Peyer's patch (tissue), 4 donors: ENCODE data around the gene ABL1. TPM values are rescaled to one million over a fixed set of nuclear protein-coding genes. Genes with fewer than 3 reads are reported as not detected.
A peak's percentile ranks its signal among the peaks of the same experiment; 100 is the strongest.

Source experiments
- DNase-seq, 3 donors: peaks; one replicate each; pipeline ENCODE4 v3.0.0-alpha.2; 2017 to 2019
- H3K27ac ChIP-seq, 4 donors: fragments of 200-600 bp; sonication (generic); one replicate each; pipeline ENCODE4 v1.5.1; 2016 to 2019
- H3K27me3 ChIP-seq, 2 donors: fragments of 200-600 bp; sonication (generic); one replicate each; pipeline ENCODE4 v1.5.1; 2019
- H3K36me3 ChIP-seq, 3 donors: fragments of 200-600 bp; sonication (generic); one replicate each; pipeline ENCODE4 v1.5.1; 2016 to 2019
- H3K4me1 ChIP-seq, 4 donors: fragments of 200-600 bp; sonication (generic); one replicate each; pipeline ENCODE4 v1.5.1; 2016 to 2019
- H3K4me3 ChIP-seq, 4 donors: fragments of 200-600 bp; sonication (generic); 1 replicate in 3 of 4; 2 replicates in 1 of 4; pipeline ENCODE4 v1.5.1; 2016 to 2019; ENCODE audit warnings: mild to moderate bottlenecking in 1 of 4
- H3K9me3 ChIP-seq, 4 donors: fragments of 200-600 bp; sonication (generic); one replicate each; pipeline ENCODE4 v1.5.1; 2016 to 2019; ENCODE audit warnings: mild to moderate bottlenecking in 1 of 4
- CTCF ChIP-seq, 6 experiments: fragments of 450-650 bp in 4 of 6; fragments of 200-600 bp in 2 of 6; sonication (generic) in 1 of 6; IDR thresholded peaks; one replicate each; pipeline ENCODE4 v1.5.1; 2017 to 2019; ENCODE audit warnings: antibody characterized with exemption in 6 of 6, mild to moderate bottlenecking in 3 of 6, moderate library complexity in 1 of 6
- POLR2A ChIP-seq, 2 donors: fragments of 450-650 bp; IDR thresholded peaks; one replicate each; pipeline ENCODE4 v1.5.1; 2017; ENCODE audit warnings: antibody characterized with exemption in 2 of 2, mild to moderate bottlenecking in 2 of 2, moderate library complexity in 2 of 2
- total RNA-seq, 4 donors: library from RNA; depleted of rRNA; stranded (reverse); fragments of >200 nt; gene quantifications; one replicate each; pipeline ENCODE4 v1.1.0, GENCODE V29; 2016

ABL1 gene
- total RNA-seq, 4 donors from 2014 or later, result 43.6 to 85.8 (median 67.4) TPM

- H3K36me3 ChIP-seq, result peaks cover 0 to 98% (median 0%) of the 10 kb centered on the region in 3 donors
- TF ChIP-seq CTCF (IDR thresholded peaks at IDR 0.05) (no peak), POLR2A (IDR thresholded peaks at IDR 0.05) (no peak)
- H3K27ac ChIP-seq, result no peak overlapping the region
- H3K4me1 ChIP-seq, result peaks cover 0 to 16% (median 3%) of the 10 kb centered on the region in 4 donors
- H3K4me3 ChIP-seq, result no peak overlapping the region
- H3K9me3 ChIP-seq, result no peaks in the 10 kb centered on the region
- no peaks in the 10 kb centered on the region for H3K27me3 ChIP-seq
- peak in 1 of 3 donors; percentile 3 for DNase-seq
Measured at GRCh38 chr9:130877300-130877699, 42.2 kb downstream of the ABL1 start.

- H3K9me3 ChIP-seq, result no peaks in the 10 kb centered on the region
- H3K4me3 ChIP-seq, result no peak overlapping the region
- H3K36me3 ChIP-seq, result peaks cover 0 to 98% (median 0%) of the 10 kb centered on the region in 3 donors
- H3K4me1 ChIP-seq, result peaks cover 0 to 6% (median under 1%) of the 10 kb centered on the region in 4 donors
- no peak for DNase-seq
- no peaks in the 10 kb centered on the region for H3K27me3 ChIP-seq
- H3K27ac ChIP-seq, result no peak overlapping the region
- TF ChIP-seq POLR2A (IDR thresholded peaks at IDR 0.05), result no peak
- TF ChIP-seq CTCF (IDR thresholded peaks at IDR 0.05), result no peak
Measured at GRCh38 chr9:130878295-130878694, 43.2 kb downstream of the ABL1 start.

DNA sequence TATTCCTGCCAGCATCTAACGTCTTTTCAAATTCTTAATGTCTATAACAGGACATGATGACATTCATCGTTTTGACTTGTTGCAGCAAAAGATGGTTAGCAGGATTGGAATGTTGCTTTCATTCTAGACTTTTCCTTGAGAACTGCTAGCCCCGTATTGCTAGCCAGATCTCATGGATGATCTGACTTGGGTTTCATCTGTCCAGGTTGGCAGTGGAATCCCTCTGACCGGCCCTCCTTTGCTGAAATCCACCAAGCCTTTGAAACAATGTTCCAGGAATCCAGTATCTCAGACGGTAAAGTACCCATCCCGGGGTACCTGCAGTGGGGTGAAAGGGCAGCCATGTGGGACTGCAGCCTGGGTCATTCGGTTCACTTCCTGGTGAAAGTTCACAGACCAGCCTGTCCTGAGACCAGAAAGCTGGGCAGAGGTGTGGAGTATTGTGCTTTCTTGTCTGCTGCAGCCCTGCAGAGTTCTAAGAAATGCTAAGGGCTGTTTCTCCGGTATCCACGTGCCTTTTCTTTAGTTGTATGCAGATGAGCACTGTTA, 44.9 kb downstream of the ABL1 start:
- no peaks in the 10 kb centered on the region for H3K9me3 ChIP-seq
- H3K27ac ChIP-seq, result no peak overlapping the region
- TF ChIP-seq POLR2A (IDR thresholded peaks at IDR 0.05) (no peak), CTCF (IDR thresholded peaks at IDR 0.05) (no peak)
- peak in 1 of 3 donors; percentile 35 for DNase-seq
- H3K4me1 ChIP-seq, result no peaks in the 10 kb centered on the region
- no peaks in the 10 kb centered on the region for H3K27me3 ChIP-seq
- H3K4me3 ChIP-seq, result no peak overlapping the region
- H3K36me3 ChIP-seq, result peaks cover 0 to 98% (median 0%) of the 10 kb centered on the region in 3 donors

DNA sequence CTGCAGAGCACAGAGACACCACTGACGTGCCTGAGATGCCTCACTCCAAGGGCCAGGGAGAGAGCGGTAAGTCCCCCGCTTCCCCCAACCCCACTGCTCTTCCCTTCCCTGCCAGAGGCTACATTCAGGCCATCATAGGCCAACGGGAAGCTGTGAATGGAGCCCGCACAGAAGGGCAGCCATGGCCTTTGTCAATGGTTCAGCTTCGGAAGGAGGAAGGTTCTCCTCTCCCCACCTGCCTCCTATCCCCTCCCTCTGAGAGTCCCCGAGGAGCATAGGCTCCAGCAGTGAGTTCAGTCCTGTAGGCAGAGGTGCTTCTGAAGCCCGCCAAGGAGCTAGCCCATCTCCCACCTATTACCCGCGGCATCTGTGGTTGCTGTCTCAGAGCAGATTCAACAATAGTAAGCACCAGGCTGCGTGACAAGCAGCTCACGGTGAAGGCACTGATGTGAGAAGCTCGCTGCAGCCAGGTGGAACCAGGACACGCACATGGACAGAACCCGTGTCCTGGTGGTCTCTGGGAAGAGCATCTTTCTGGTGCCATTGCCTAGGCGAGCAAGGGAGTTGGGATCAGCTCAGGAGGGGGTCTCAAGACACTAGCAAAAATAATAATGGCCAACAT, 45.7 kb downstream of the ABL1 start:
- no peak for TF ChIP-seq POLR2A (IDR thresholded peaks at IDR 0.05)
- TF ChIP-seq CTCF (IDR thresholded peaks at IDR 0.05), result no peak

DNA sequence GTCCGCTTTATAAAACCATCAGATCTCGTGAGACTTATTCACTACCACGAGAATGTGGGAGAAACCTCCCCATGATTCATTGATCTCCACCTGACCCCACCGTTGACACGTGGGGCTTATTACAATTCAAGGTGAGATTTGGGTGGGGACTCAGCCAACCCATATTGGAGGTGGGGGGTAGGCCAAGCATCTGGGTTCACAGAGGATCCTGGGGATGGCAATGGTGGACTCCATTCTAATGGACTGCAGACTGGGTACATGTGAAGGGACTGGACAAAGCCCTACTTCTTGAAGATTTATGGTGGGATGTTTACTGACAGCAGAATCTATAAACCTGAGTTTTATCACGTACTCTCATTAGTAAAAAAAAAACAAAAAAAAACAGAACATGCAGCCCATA, 46.5 kb downstream of the ABL1 start:
- DNase-seq, result no peak
- Histone ChIP-seq H3K4me3 (no peak overlapping the region), H3K9me3 (no peaks in the 10 kb centered on the region), H3K27me3 (no peaks in the 10 kb centered on the region), H3K27ac (no peak overlapping the region), H3K36me3 (peaks cover 0 to 98% (median 0%) of the 10 kb centered on the region in 3 donors), H3K4me1 (no peaks in the 10 kb centered on the region)
- TF ChIP-seq POLR2A (IDR thresholded peaks at IDR 0.05) (no peak), CTCF (IDR thresholded peaks at IDR 0.05) (no peak)

More for the DNA sequence above, 45.7 kb downstream of the ABL1 start:
- Histone ChIP-seq H3K4me3 (no peak overlapping the region), H3K36me3 (peaks cover 0 to 98% (median 0%) of the 10 kb centered on the region in 3 donors), H3K4me1 (no peaks in the 10 kb centered on the region), H3K27ac (no peak overlapping the region), H3K9me3 (no peaks in the 10 kb centered on the region), H3K27me3 (no peaks in the 10 kb centered on the region)
- no peak for DNase-seq
